ENCODE data around the gene NOTO.

DNA sequence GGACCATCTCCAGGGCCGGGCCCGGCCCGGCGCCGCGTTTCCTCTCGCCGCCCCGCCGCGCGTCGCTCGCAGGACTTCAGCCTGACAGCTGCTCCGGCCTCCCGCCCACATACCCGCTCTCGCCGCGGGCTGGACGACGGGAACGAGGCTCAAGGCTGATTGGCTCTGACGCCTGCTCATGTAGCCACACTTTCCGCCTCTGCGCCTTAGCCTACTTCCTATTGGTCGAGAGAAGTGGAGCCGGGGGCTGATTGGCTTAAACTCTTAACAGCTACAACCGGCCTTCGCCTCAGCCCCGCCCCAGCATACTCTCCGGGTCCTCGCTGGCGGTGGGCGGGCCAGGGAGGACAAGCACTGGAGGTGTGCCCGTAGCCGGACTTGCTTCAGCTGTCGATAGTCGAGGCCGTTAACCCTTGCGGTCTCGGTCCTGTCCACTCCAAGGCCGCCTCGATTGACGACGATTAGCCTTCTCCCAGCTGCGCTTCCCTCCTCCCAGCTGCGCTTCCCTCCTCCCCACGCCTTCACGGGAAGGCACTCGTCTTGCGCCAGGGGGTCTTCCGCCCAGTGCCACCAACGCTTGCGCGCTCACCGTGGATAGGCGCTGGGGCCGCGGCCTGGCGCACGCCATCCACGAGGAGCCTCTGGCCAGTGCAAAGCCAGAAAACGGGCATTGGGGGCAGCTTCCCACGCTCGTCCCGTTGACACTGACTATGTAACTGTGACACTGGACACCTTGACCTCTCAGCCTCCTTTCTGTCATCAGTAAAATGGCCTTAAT lies 31.0 kb downstream of the NOTO start, which contains the start of gene PRADC1:
- TF ChIP-seq, protein P1, sequence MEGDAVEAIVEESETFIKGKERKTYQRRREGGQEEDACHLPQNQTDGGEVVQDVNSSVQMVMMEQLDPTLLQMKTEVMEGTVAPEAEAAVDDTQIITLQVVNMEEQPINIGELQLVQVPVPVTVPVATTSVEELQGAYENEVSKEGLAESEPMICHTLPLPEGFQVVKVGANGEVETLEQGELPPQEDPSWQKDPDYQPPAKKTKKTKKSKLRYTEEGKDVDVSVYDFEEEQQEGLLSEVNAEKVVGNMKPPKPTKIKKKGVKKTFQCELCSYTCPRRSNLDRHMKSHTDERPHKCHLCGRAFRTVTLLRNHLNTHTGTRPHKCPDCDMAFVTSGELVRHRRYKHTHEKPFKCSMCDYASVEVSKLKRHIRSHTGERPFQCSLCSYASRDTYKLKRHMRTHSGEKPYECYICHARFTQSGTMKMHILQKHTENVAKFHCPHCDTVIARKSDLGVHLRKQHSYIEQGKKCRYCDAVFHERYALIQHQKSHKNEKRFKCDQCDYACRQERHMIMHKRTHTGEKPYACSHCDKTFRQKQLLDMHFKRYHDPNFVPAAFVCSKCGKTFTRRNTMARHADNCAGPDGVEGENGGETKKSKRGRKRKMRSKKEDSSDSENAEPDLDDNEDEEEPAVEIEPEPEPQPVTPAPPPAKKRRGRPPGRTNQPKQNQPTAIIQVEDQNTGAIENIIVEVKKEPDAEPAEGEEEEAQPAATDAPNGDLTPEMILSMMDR (IDR thresholded peaks at IDR 0.05): no peak
- peak in 1 of 2 donors; percentile 85 for TF ChIP-seq POLR2A (IDR thresholded peaks at IDR 0.05)

Measured in heart left ventricle (tissue), 13 donors.